IMR-90 (cell line): Measurements from ENCODE around the gene CEMIP2. TPM values are rescaled to one million over a fixed set of nuclear protein-coding genes. Genes with fewer than 3 reads are reported as not detected.

Experiments used
- ATAC-seq: fragments of 200-7000 bp; cut with Tn5 transposase; 2 replicates; pipeline ENCODE4 v1.9.1; 2020; ENCODE audit warnings: low read depth, mild to moderate bottlenecking, moderate library complexity
- BruUV-seq: library from RNA; stranded (reverse); fragments of 400-500 nt; replicated peaks from 2 replicates; lab custom pipeline; 2021; lab: Mats Ljungman, UMichigan
- CTCF ChIA-PET: fragments of 300-600 bp; formaldehyde crosslinking; extraction: SDS; loops from one replicate; lab custom pipeline; 2021; ENCODE audit warnings: antibody characterized with exemption; lab: Yijun Ruan, JAX
- POLR2A ChIA-PET: fragments of 300-600 bp; sonication (Branson Sonifier 250); formaldehyde crosslinking; loops from one replicate; lab custom pipeline; 2022; ENCODE audit warnings: antibody characterized with exemption; ENCODE audit not compliant: unreplicated experiment; lab: Charles Lee
- DNase-seq: peaks from one replicate; pipeline ENCODE4 v3.0.0; 2013
- H2AFZ ChIP-seq: replicated peaks from 2 replicates; pipeline ENCODE3; 2013; ENCODE audit warnings: low read length, mild to moderate bottlenecking; ENCODE audit not compliant: poor library complexity
- H2AK5ac ChIP-seq: 2 replicates; pipeline ENCODE4 v1.6.1; 2013; ENCODE audit warnings: low read depth, low read length, inconsistent platforms
- H2AK9ac ChIP-seq: replicated peaks from 2 replicates; pipeline ENCODE3; 2013; ENCODE audit warnings: mild to moderate bottlenecking, low read depth, low read length, moderate library complexity; ENCODE audit not compliant: poor library complexity
- H2BK120ac ChIP-seq: 2 replicates; pipeline ENCODE4 v1.6.1; 2013; ENCODE audit warnings: low read depth, low read length, inconsistent platforms
- H2BK15ac ChIP-seq: 3 replicates; pipeline ENCODE4 v1.6.1; 2013; ENCODE audit warnings: low read depth, low read length, inconsistent platforms
- H2BK20ac ChIP-seq: 2 replicates; pipeline ENCODE4 v1.6.1; 2013; ENCODE audit warnings: low read depth, mild to moderate bottlenecking, inconsistent platforms, low read length, moderate library complexity
- H2BK5ac ChIP-seq: 2 replicates; pipeline ENCODE4 v1.6.1; 2013; ENCODE audit warnings: mild to moderate bottlenecking, low read depth, low read length, inconsistent platforms; ENCODE audit not compliant: poor library complexity, severe bottlenecking
- H3K14ac ChIP-seq: replicated peaks from 2 replicates; pipeline ENCODE4 v1.6.1; 2013; ENCODE audit warnings: low read depth, low read length, inconsistent platforms
- H3K18ac ChIP-seq: 2 replicates; pipeline ENCODE4 v1.6.1; 2013; ENCODE audit warnings: low read depth, low read length, control low read depth
- H3K23ac ChIP-seq: 2 replicates; pipeline ENCODE4 v1.6.1; 2013; ENCODE audit warnings: low read depth, low read length, inconsistent platforms
- H3K27ac ChIP-seq: 2 replicates; pipeline ENCODE4 v1.5.1; 2013; ENCODE audit warnings: mild to moderate bottlenecking, control low read depth, low read length; ENCODE audit not compliant: insufficient read depth
- H3K27me3 ChIP-seq: 2 replicates; pipeline ENCODE4 v1.6.1; 2013; ENCODE audit warnings: low read length; ENCODE audit not compliant: control insufficient read depth, insufficient read depth
- H3K36me3 ChIP-seq: 2 replicates; pipeline ENCODE4 v1.6.1; 2013; ENCODE audit warnings: low read length, mixed read lengths; ENCODE audit not compliant: control insufficient read depth, insufficient read depth
- H3K4ac ChIP-seq: 2 replicates; pipeline ENCODE4 v1.6.1; 2013; ENCODE audit warnings: low read depth, low read length, inconsistent platforms
- H3K4me1 ChIP-seq: 2 replicates; pipeline ENCODE4 v1.6.1; 2013; ENCODE audit warnings: low read length, mixed read lengths; ENCODE audit not compliant: control insufficient read depth, insufficient read depth
- H3K4me2 ChIP-seq: 2 replicates; pipeline ENCODE4 v1.6.1; 2013; ENCODE audit warnings: low read depth, mild to moderate bottlenecking, control low read depth, low read length, moderate library complexity
- H3K4me3 ChIP-seq: 2 replicates; pipeline ENCODE4 v1.5.1; 2013; ENCODE audit warnings: low read depth, mild to moderate bottlenecking, control low read depth, low read length, moderate library complexity; ENCODE audit not compliant: insufficient read depth
- H3K56ac ChIP-seq: 2 replicates; pipeline ENCODE4 v1.6.1; 2013; ENCODE audit warnings: low read length, inconsistent platforms; ENCODE audit not compliant: insufficient read depth; ENCODE audit errors: extremely low read depth
- H3K79me1 ChIP-seq, 2 experiments: 2 replicates each; pipeline ENCODE4 v1.6.1; 2013; ENCODE audit warnings: low read length in 2 of 2, inconsistent platforms in 1 of 2, low read depth in 1 of 2
- H3K9ac ChIP-seq: 2 replicates; pipeline ENCODE4 v1.6.1; 2013; ENCODE audit warnings: low read depth, low read length, control low read depth
- H3K9me1 ChIP-seq: 2 replicates; pipeline ENCODE4 v1.6.1; 2013; ENCODE audit warnings: low read length, inconsistent platforms; ENCODE audit not compliant: insufficient read depth
- H3K9me3 ChIP-seq: 2 replicates; pipeline ENCODE4 v1.6.1; 2013; ENCODE audit warnings: low read length; ENCODE audit not compliant: control insufficient read depth, insufficient read depth
- H4K20me1 ChIP-seq: 2 replicates; pipeline ENCODE4 v1.6.1; 2013; ENCODE audit warnings: low read length, inconsistent platforms; ENCODE audit not compliant: insufficient read depth
- H4K5ac ChIP-seq: 2 replicates; pipeline ENCODE4 v1.6.1; 2013; ENCODE audit warnings: mild to moderate bottlenecking, low read depth, low read length, control low read depth
- H4K8ac ChIP-seq, 2 experiments: 2 replicates each; pipeline ENCODE4 v1.6.1; 2013; ENCODE audit warnings: low read depth in 2 of 2, low read length in 2 of 2, control low read depth in 1 of 2, inconsistent platforms in 1 of 2
- H4K91ac ChIP-seq: 2 replicates; pipeline ENCODE4 v1.6.1; 2013; ENCODE audit warnings: low read depth, low read length, inconsistent platforms; ENCODE audit not compliant: insufficient read depth
- CEBPB ChIP-seq: IDR thresholded peaks from 2 replicates; pipeline ENCODE4 v1.6.1; 2012; ENCODE audit warnings: low read depth, low read length, improper control_type of control experiment
- MAFK ChIP-seq: IDR thresholded peaks from 2 replicates; pipeline ENCODE4 v1.6.1; 2012; ENCODE audit warnings: low read depth, low read length, improper control_type of control experiment
- WGBS, 2 experiments: methylation state at CpG; one replicate each; pipeline versions ENCODE4 v1.1.5 to v1.1.7; 2013; ENCODE audit warnings: missing lambda C conversion rate in 2 of 2; ENCODE audit not compliant: insufficient read length in 1 of 2; ENCODE audit errors: extremely low coverage in 2 of 2; 5-methylcytosine and 5-hydroxymethylcytosine counted together
- dilution Hi-C: fragments of 300-500 bp; cut with HindIII; formaldehyde crosslinking; loops from one replicate; pipeline ENCODE4 v1.14.3; 2018; ENCODE audit warnings: low sequenced_read_pairs; ENCODE audit not compliant: unreplicated experiment
- in situ Hi-C: fragments of 300-500 bp; cut with MboI; formaldehyde crosslinking; loops from 3 replicates; pipeline ENCODE4 v1.14.3; 2019; ENCODE audit warnings: low sequenced_read_pairs, inconsistent platforms, mixed read lengths
- intact Hi-C: fragments of 100-400 bp; cut with micrococcal nuclease; formaldehyde crosslinking; loops from 2 replicates; pipeline ENCODE4 v1.10.0; 2022
- polyA plus RNA-seq, 3 experiments: library from polyadenylated mRNA; depleted of rRNA; stranded (reverse); fragments of >200 nt; gene quantifications; 2 replicates each; pipeline ENCODE4 v1.2.3, GENCODE V29; 2012; ENCODE audit warnings: low replicate concordance in 1 of 3
- total RNA-seq: library from RNA; depleted of rRNA; stranded (reverse); fragments of >200 nt; gene quantifications from 2 replicates; pipeline ENCODE4 v1.2.3, GENCODE V29; 2012

The CEMIP2 gene
- total and polyA plus RNA-seq, 2 of the 4 experiments (the other 2 are of a cell fraction) = 65.2 to 67.4 TPM

- no peak overlapping the region for H2BK15ac ChIP-seq
- in situ Hi-C loops (loop anchor here (25.0 kb wide), 3 partner anchors 827 to 1448 kb away; no protein-coding TSS in a partner anchor), dilution Hi-C loops (no loop called here), intact Hi-C loops (no loop called here)
- H3K18ac ChIP-seq = no peak overlapping the region
- no peaks in the 10 kb centered on the region for H3K9me3 ChIP-seq
- no peak overlapping the region for H4K91ac ChIP-seq
- no peak overlapping the region for H3K9ac ChIP-seq
- H3K4me1 ChIP-seq = peaks cover 6% of the 10 kb centered on the region
- H3K4ac ChIP-seq = no peak overlapping the region
- no peak overlapping the region for H3K4me3 ChIP-seq
- ChIA-PET CTCF (no interaction called here), POLR2A (no interaction called here)
- no peak overlapping the region for H2BK20ac ChIP-seq
- H2BK5ac ChIP-seq = peak overlapping the region; percentile 20
- no peak overlapping the region for H3K56ac ChIP-seq
- H3K27me3 ChIP-seq = no peaks in the 10 kb centered on the region
- DNase-seq (no peak), ATAC-seq (no peak)
- peaks cover 15% of the 10 kb centered on the region for H3K36me3 ChIP-seq
- no peak overlapping the region for H2AK5ac ChIP-seq
- H3K4me2 ChIP-seq = no peak overlapping the region
- no peak overlapping the region for H4K8ac ChIP-seq
- no peak overlapping the region for H4K5ac ChIP-seq
- H3K9me1 ChIP-seq = peaks cover 13% of the 10 kb centered on the region
- H3K27ac ChIP-seq = no peak overlapping the region
- peak; percentile 92 for TF ChIP-seq MAFK
- no peak for TF ChIP-seq CEBPB
- no peak overlapping the region for H3K23ac ChIP-seq
- no peak overlapping the region for H2AK9ac ChIP-seq
- no CpG with 5 or more reads among the region's 4 CpGs for WGBS, 2 experiments
- no TSS peak for BruUV-seq
- H3K14ac ChIP-seq = no peak overlapping the region
- H3K79me1 ChIP-seq = peaks cover 17 to 35% of the 10 kb centered on the region in 2 experiments
- no peak overlapping the region for H2AFZ ChIP-seq
- H2BK120ac ChIP-seq = no peak overlapping the region
- H4K20me1 ChIP-seq = no peaks in the 10 kb centered on the region
Observed at GRCh38 chr9:71734950-71735349, 33.4 kb downstream of the CEMIP2 start.
